K562 (cell line): ENCODE measurements around the gene CPZ. TPM values are rescaled to one million over a fixed set of nuclear protein-coding genes. Genes with fewer than 3 reads are reported as not detected.

ENCODE experiments used
- CXXC5 ChIP-seq: fragments of 250-450 bp; sonication (Bioruptor Pico); IDR thresholded peaks from 2 replicates; pipeline ENCODE4 v1.8.0; 2022; ENCODE audit warnings: inconsistent platforms, mild to moderate bottlenecking, moderate library complexity
- ESRRB ChIP-seq: fragments of 250-450 bp; sonication (Bioruptor Pico); IDR thresholded peaks from 2 replicates; pipeline ENCODE4 v1.5.0; 2020; ENCODE audit warnings: mild to moderate bottlenecking, moderate library complexity, borderline replicate concordance
- KAT2B ChIP-seq: IDR thresholded peaks from one replicate; pipeline ENCODE4 v1.6.1; 2012; ENCODE audit warnings: low read depth, mild to moderate bottlenecking, control low read depth, inconsistent platforms, low read length, moderate library complexity
- MAFK ChIP-seq: IDR thresholded peaks from 2 replicates; pipeline ENCODE4 v1.6.1; 2011; ENCODE audit warnings: low read length, improper control_type of control experiment
- MED1 ChIP-seq: sonication (generic); formaldehyde crosslinking; IDR thresholded peaks from 2 replicates; pipeline ENCODE4 v1.8.1; 2023; ENCODE audit warnings: missing genetic modification reagents, borderline replicate concordance
- MTA3 ChIP-seq: fragments of 450-650 bp; formaldehyde crosslinking; IDR thresholded peaks from 2 replicates; pipeline ENCODE4 v1.6.1; 2017; ENCODE audit warnings: mild to moderate bottlenecking, borderline replicate concordance
- NCOA6 ChIP-seq: fragments of 450-650 bp; IDR thresholded peaks from 2 replicates; pipeline ENCODE4 v1.6.1; 2017; ENCODE audit warnings: mild to moderate bottlenecking
- NFXL1 ChIP-seq: fragments of 450-650 bp; formaldehyde crosslinking; IDR thresholded peaks from 2 replicates; pipeline ENCODE4 v1.4.0; 2021; ENCODE audit warnings: mild to moderate bottlenecking
- POLR2B ChIP-seq: fragments of 450-650 bp; IDR thresholded peaks from 2 replicates; pipeline ENCODE4 v1.6.1; 2018; ENCODE audit warnings: low read depth; ENCODE audit not compliant: partially characterized antibody
- PURB ChIP-seq: sonication (generic); formaldehyde crosslinking; IDR thresholded peaks from 2 replicates; pipeline ENCODE4 v1.9.0; 2021; ENCODE audit warnings: low read depth, mild to moderate bottlenecking, missing genetic modification reagents
- SMARCA5 ChIP-seq: fragments of 450-650 bp; IDR thresholded peaks from 2 replicates; pipeline ENCODE4 v1.6.1; 2016
- SRSF1 ChIP-seq: fragments of 200-400 bp; formaldehyde crosslinking; IDR thresholded peaks from 2 replicates; pipeline ENCODE4 v1.6.1; 2017; ENCODE audit warnings: mild to moderate bottlenecking, low read depth, low read length, moderate library complexity
- STAT5B ChIP-seq: fragments of 250-450 bp; sonication (Bioruptor Pico); IDR thresholded peaks from 2 replicates; pipeline ENCODE4 v1.8.0; 2021; ENCODE audit warnings: mild to moderate bottlenecking, inconsistent platforms
- TEAD1 ChIP-seq, 2 experiments: fragments of 450-650 bp in 1 of 2; sonication (generic) in 1 of 2; formaldehyde crosslinking; IDR thresholded peaks; 2 replicates each; pipeline versions ENCODE4 v1.4.0 to v1.8.0; 2020 to 2022; ENCODE audit warnings: mild to moderate bottlenecking in 2 of 2, missing genetic modification reagents in 1 of 2
- TFE3 ChIP-seq: fragments of 450-650 bp; formaldehyde crosslinking; IDR thresholded peaks from 2 replicates; pipeline ENCODE4 v1.4.0; 2020; ENCODE audit warnings: mild to moderate bottlenecking, mixed read lengths
- U2AF2 ChIP-seq: fragments of 200-400 bp; formaldehyde crosslinking; optimal IDR thresholded peaks from 2 replicates; pipeline ENCODE3; 2017; ENCODE audit warnings: low read depth, mild to moderate bottlenecking, low read length
- ZNF124 ChIP-seq: sonication (generic); formaldehyde crosslinking; IDR thresholded peaks from 2 replicates; pipeline ENCODE4 v1.8.1; 2022; ENCODE audit warnings: missing genetic modification reagents
- ZNF133 ChIP-seq: fragments of 250-450 bp; sonication (Bioruptor Pico); IDR thresholded peaks from 2 replicates; pipeline ENCODE4 v1.4.0; 2020; ENCODE audit warnings: mild to moderate bottlenecking
- ZNF384 ChIP-seq: IDR thresholded peaks from 2 replicates; pipeline ENCODE4 v1.6.1; 2012; ENCODE audit warnings: low read depth, low read length, improper control_type of control experiment
- ZNF445 ChIP-seq: fragments of 250-450 bp; sonication (Bioruptor Pico); IDR thresholded peaks from 2 replicates; pipeline ENCODE4 v1.4.0; 2020; ENCODE audit warnings: low read depth, mild to moderate bottlenecking, moderate library complexity
- ZNF609 ChIP-seq: sonication (generic); formaldehyde crosslinking; IDR thresholded peaks from 2 replicates; pipeline ENCODE4 v1.8.1; 2023; ENCODE audit warnings: missing genetic modification reagents, mild to moderate bottlenecking, borderline replicate concordance
- ZNF785 ChIP-seq: fragments of 250-450 bp; sonication (Bioruptor Pico); IDR thresholded peaks from 2 replicates; pipeline ENCODE4 v1.4.0; 2020; ENCODE audit warnings: mild to moderate bottlenecking
- ZNF830 ChIP-seq: fragments of 250-450 bp; sonication (Bioruptor Pico); IDR thresholded peaks from 2 replicates; pipeline ENCODE4 v1.5.0; 2021; ENCODE audit warnings: mild to moderate bottlenecking
- polyA plus RNA-seq, 8 experiments: library from polyadenylated mRNA; depleted of rRNA in 4 of 8; stranded (reverse) in 5 of 8; unstranded in 3 of 8; fragments of >200 nt; fragmentation: Nextera tagmentation in 2 of 8; fragmentation: Illumina TruSeq in 1 of 8; extraction: Ambion mirVana in 2 of 8; extraction: Trizol in 1 of 8; gene quantifications; 2 replicates each; pipeline versions ENCODE4 v1.2.1 to v1.2.3, GENCODE V29; 2011 to 2014; ENCODE audit warnings: inconsistent platforms in 1 of 8, missing spikeins in 1 of 8
- total RNA-seq, 7 experiments: library from RNA; depleted of rRNA in 6 of 7; stranded (reverse); fragments of >200 nt in 6 of 7; fragmentation: Illumina TruSeq in 2 of 7; extraction: Trizol in 2 of 7; gene quantifications; 2 replicates each; pipeline versions ENCODE4 v1.2.1 to v1.2.3, GENCODE V29; 2011 to 2021; ENCODE audit warnings: low replicate concordance in 1 of 7

Gene CPZ
- total and polyA plus RNA-seq, 9 of the 15 experiments (the other 6 are each of a cell fraction or from before 2014, with no cell fraction given): 0.06 to 2.2 (median 1.2) TPM; not detected in 1

- no peak for TF ChIP-seq TFE3
- no peak for TF ChIP-seq ESRRB (CRISPR knock-in tag)
- TF ChIP-seq ZNF124: no peak
- no peak for TF ChIP-seq TEAD1 (CRISPR knock-in tag; IDR thresholded peaks at IDR 0.05)
- peak; percentile 43; the same call in 1 of the 2 replicates for TF ChIP-seq MTA3
- no peak for TF ChIP-seq ZNF785
- no peak for TF ChIP-seq NFXL1
- no peak for TF ChIP-seq POLR2B
- no peak for TF ChIP-seq U2AF2
- no peak for TF ChIP-seq NCOA6
- no peak for TF ChIP-seq SRSF1
- no peak for TF ChIP-seq ZNF609 (CRISPR knock-in tag)
- no peak for TF ChIP-seq ZNF384
- TF ChIP-seq CXXC5: peak; percentile 58
- no peak for TF ChIP-seq PURB (CRISPR knock-in tag)
- no peak for TF ChIP-seq ZNF445
- TF ChIP-seq STAT5B (CRISPR knock-in tag): no peak
- TF ChIP-seq MED1 (CRISPR knock-in tag): no peak
- TF ChIP-seq SMARCA5: peak; percentile 98
- TF ChIP-seq MAFK: peak; percentile 91
- no peak for TF ChIP-seq ZNF133 (CRISPR knock-in tag)
- no peak for TF ChIP-seq ZNF830
- no peak for TF ChIP-seq KAT2B
These were observed 45.3 kb upstream of the CPZ start (continued) for GRCh38 chr4:8547108-8547911.
